Activated B cell treated with CpG ODN at 0.5 μM for 24 hours (primary cell): ENCODE results near the gene CEP70. TPM values are rescaled to one million over a fixed set of nuclear protein-coding genes. Genes with fewer than 3 reads are reported as not detected.

ENCODE experiments used
- ATAC-seq: fragments of 200-7000 bp; cut with Tn5 transposase; one replicate; pipeline ENCODE4 v1.10.0; 2021; ENCODE audit warnings: low read depth, mild to moderate bottlenecking, moderate library complexity
- CTCF ChIA-PET: fragments of 350-600 bp; sonication (Branson Sonifier 250); formaldehyde crosslinking; loops from one replicate; lab custom pipeline; 2021; ENCODE audit warnings: antibody characterized with exemption; lab: Charles Lee
- POLR2A ChIA-PET: fragments of 350-600 bp; sonication (Branson Sonifier 250); formaldehyde crosslinking; loops from one replicate; lab custom pipeline; 2021; ENCODE audit warnings: antibody characterized with exemption; lab: Charles Lee
- DNase-seq: peaks from one replicate; pipeline ENCODE4 v3.0.0; 2022
- H3K27ac Mint-ChIP-seq: one replicate; pipeline ENCODE4 v1.8.0; 2020; ENCODE audit warnings: mixed read lengths
- H3K27me3 Mint-ChIP-seq: one replicate; pipeline ENCODE4 v1.8.0; 2021; ENCODE audit warnings: mixed read lengths
- H3K36me3 Mint-ChIP-seq: one replicate; pipeline ENCODE4 v1.8.0; 2021; ENCODE audit warnings: low read depth, mixed read lengths
- H3K4me1 Mint-ChIP-seq: one replicate; pipeline ENCODE4 v1.8.0; 2021; ENCODE audit warnings: mixed read lengths
- H3K4me3 Mint-ChIP-seq: one replicate; pipeline ENCODE4 v1.8.0; 2020; ENCODE audit warnings: mild to moderate bottlenecking, mixed read lengths
- H3K9me3 Mint-ChIP-seq: one replicate; pipeline ENCODE4 v1.8.0; 2020; ENCODE audit warnings: mixed read lengths
- intact Hi-C: fragments of 100-400 bp; cut with micrococcal nuclease; formaldehyde crosslinking; loops from one replicate; pipeline ENCODE4 v1.15.1; 2024
- total RNA-seq: library from RNA; stranded (reverse); gene quantifications from 2 replicates; pipeline ENCODE4 v1.2.3, GENCODE V29; 2022
- TF ChIP-seq, protein P1 (sequence below): fragments of 200-600 bp; IDR thresholded peaks from one replicate; pipeline ENCODE4 v1.8.0; 2022; ENCODE audit warnings: antibody characterized with exemption, mild to moderate bottlenecking

The CEP70 gene
- total RNA-seq, 1 donor from 2014 or later = 11.0 TPM

DNA sequence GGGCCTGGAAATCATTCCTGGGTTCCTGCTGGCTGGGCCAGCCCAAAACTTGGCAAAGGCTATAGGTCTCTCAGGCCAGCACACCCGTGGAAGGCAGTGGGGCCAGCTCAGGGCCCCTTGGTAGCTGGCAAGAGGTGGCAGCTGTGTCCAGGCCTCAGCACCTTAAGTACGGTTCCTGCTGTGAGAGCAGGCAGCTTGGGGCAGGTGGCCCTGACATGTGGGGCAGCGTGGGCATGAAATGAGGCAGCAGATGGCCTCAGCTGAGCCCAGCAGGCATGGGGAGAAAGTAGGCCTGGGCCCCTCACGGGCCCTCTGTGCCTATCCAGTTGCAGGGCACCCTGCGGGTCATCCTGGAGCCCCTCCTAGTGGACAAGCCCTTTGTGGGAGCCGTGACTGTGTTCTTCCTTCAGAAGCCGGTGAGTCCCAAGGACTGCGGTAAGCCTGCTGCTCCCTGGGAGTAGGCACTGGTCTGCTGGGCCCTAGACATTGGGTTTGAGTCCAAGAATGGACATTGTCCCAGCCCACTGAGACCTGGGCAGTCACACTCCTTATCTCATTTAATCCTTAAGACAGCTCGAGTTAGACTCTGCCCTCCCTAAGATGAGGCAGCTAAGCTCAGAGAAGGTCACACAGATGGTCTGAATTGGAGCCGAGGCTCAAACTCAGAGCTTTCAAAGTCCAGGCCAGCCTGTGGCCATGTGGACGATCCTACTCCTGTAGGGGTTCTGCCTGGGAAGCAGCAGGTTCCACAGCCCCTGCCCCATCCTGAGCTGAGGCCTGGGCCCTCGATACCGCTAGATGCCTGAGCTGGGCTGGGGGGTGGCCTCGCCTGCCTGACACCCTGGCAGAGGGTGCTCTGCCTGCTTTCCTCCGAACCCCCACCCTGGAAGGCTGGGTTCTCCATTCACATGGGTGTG is 134.2 kb downstream of the CEP70 start:
- H3K36me3 Mint-ChIP-seq = no peaks in the 10 kb centered on the region
- ChIA-PET POLR2A (no interaction called here), CTCF (no interaction called here)
- H3K9me3 Mint-ChIP-seq = no peaks in the 10 kb centered on the region
- H3K27me3 Mint-ChIP-seq = peaks cover 9% of the 10 kb centered on the region
- H3K4me3 Mint-ChIP-seq = no peak overlapping the region
- no peaks in the 10 kb centered on the region for H3K4me1 Mint-ChIP-seq
- H3K27ac Mint-ChIP-seq = no peak overlapping the region
- no peak for DNase-seq
- intact Hi-C loops = no loop called here
- TF ChIP-seq, protein P1, sequence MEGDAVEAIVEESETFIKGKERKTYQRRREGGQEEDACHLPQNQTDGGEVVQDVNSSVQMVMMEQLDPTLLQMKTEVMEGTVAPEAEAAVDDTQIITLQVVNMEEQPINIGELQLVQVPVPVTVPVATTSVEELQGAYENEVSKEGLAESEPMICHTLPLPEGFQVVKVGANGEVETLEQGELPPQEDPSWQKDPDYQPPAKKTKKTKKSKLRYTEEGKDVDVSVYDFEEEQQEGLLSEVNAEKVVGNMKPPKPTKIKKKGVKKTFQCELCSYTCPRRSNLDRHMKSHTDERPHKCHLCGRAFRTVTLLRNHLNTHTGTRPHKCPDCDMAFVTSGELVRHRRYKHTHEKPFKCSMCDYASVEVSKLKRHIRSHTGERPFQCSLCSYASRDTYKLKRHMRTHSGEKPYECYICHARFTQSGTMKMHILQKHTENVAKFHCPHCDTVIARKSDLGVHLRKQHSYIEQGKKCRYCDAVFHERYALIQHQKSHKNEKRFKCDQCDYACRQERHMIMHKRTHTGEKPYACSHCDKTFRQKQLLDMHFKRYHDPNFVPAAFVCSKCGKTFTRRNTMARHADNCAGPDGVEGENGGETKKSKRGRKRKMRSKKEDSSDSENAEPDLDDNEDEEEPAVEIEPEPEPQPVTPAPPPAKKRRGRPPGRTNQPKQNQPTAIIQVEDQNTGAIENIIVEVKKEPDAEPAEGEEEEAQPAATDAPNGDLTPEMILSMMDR = no peak
- ATAC-seq = no peak

DNA sequence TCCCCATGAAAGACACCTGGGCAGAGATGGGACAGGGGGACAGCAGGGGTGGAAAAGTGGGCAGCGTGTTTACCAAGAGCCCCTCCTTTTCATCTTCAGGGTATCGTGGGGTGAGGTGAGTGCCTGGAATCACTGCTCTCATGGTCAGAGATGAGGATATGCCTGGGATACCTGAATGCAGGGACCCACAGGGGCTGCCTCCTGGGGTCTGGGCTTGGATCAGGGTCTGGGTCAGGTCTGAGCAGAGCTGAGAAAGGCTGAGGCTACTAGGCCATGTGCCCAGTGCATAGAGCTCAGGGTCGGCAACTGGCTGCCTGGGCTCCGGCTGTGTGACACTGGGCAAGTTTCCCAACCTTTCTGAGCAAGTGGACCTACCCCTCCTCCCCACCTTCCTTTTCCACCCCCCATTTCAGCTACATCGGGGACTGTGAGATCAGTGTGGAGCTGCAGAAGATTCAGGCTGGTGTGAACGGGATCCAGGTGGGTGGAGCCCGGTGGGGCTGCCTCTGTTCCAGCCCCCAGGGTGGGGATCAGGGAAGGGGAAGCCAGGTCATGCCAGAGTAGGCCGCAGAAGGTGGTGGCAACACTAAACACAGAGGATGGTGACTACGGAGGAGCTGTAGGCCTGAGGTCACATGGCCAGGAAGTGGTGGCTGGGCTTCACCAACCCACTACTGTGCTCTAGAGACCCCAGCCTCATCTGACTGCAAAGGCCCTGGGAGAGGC is 135.1 kb downstream of the CEP70 start:
- CTCF ChIA-PET = no interaction called here

DNA sequence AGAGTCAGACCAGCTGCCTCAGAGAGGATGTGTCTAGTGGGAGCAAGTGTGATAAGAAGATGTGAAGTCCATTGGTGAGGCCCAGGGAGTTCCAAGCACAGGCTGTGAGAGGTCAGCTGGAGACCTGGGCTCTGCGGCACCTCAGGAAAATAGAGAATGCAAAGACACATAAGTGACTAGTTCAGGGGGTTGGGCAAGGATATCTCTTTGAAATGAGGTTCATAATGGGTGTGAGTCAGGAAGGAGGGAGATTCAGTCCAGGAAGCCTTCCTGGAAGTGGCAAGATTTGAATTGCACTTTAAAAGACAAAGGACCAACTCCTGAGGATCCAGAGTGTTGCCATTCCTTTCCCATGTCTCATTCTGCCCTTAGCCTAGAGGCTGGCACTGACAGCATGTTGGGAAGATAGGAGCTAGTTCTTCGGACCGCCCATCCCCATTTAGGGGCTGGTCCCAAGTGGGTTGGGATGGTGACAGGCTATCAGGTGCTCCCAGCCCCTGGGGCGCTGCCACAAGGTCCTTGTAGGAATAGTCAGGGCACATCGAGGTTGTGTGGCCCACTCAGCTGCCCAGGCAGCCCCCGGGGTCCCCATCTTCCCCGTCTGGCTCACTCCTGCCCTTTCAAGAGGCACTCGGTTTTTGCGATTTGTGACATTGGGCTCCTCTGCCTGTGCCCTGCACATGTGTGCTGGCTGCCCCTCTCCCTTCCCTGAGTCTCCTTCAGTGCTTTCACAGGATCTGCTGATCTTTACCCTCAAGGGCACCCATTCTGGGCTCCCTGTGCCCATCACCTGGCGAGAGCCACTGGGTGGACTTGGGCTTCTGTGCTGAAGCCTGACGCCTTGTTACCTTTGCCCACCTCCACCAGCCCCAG is 136.0 kb downstream of the CEP70 start:
- ATAC-seq = no peak
- H3K27ac Mint-ChIP-seq = no peak overlapping the region
- intact Hi-C loops = no loop called here
- TF ChIP-seq, protein P1 = no peak
- peaks cover 5% of the 10 kb centered on the region for H3K27me3 Mint-ChIP-seq
- H3K4me3 Mint-ChIP-seq = no peak overlapping the region
- no peaks in the 10 kb centered on the region for H3K4me1 Mint-ChIP-seq
- ChIA-PET POLR2A (no interaction called here), CTCF (no interaction called here)
- no peak for DNase-seq
- no peaks in the 10 kb centered on the region for H3K36me3 Mint-ChIP-seq
- H3K9me3 Mint-ChIP-seq = no peaks in the 10 kb centered on the region

More for the DNA sequence above, 135.1 kb downstream of the CEP70 start:
- Mint-ChIP-seq H3K36me3 (no peaks in the 10 kb centered on the region), H3K9me3 (no peaks in the 10 kb centered on the region), H3K4me1 (no peaks in the 10 kb centered on the region), H3K27me3 (peaks cover 8% of the 10 kb centered on the region), H3K4me3 (no peak overlapping the region), H3K27ac (no peak overlapping the region)
- DNase-seq (no peak), ATAC-seq (no peak)
- intact Hi-C loops = no loop called here
- POLR2A ChIA-PET = no interaction called here
- TF ChIP-seq, protein P1 = no peak

DNA sequence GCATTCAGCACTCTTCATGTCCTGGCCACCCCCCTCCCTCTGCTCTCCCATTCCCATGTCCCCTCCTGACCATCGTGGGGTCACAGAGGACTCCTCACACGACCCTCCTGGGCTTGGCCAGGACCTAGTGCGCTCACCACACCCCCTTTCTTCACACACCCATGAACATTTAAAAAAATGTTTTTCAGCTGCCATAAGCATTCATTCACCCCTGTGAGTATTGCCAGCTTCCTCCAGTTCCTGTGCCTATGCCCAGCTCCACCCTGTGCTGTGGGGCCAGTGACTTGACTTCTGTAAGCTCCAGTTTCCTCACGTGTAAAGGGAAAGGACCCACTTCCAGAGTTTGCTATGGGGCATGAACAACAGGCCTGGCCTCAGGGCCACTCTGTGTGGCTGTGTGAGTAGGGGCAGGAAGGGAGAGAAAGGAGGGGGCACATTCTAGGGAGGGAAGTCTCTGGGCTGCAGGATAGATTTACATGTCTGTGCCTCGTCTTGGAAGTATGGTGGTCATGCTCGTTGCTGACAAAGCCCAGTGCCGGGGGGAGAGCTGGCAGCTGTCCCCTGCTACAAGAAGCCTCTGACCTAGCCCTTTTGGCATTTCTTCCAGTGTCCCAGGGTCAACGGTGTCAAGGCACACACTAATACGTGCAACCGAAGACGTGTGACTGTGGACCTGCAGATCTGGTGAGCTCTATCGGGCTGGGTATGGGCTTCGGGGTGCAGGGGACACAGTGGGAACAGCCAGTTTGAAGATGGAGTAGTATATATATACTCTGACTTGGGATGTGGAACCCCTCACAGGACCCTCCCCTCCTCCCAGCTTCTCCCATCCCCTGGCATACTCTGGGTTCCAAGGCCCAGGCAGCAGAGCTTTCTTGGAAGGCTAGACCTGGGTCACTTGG is 136.8 kb downstream of the CEP70 start:
- TF ChIP-seq, protein P1 = no peak
- H3K4me3 Mint-ChIP-seq = no peak overlapping the region
- no peak overlapping the region for H3K27ac Mint-ChIP-seq
- intact Hi-C loops = no loop called here
- no peaks in the 10 kb centered on the region for H3K9me3 Mint-ChIP-seq
- ChIA-PET POLR2A (no interaction called here), CTCF (no interaction called here)
- no peak for ATAC-seq
- H3K36me3 Mint-ChIP-seq = no peaks in the 10 kb centered on the region
- H3K27me3 Mint-ChIP-seq = peaks cover 10% of the 10 kb centered on the region
- no peaks in the 10 kb centered on the region for H3K4me1 Mint-ChIP-seq
- no peak for DNase-seq
